HCT116 (cell line): ENCODE results near the gene ARFRP1.

Experiments
- CTCF ChIP-seq, 3 experiments: fragments of 200-600 bp in 1 of 3; sonication (generic) in 1 of 3; IDR thresholded peaks in 2 of 3; conservative IDR thresholded peaks in 1 of 3; 2 replicates each; pipeline ENCODE4 v1.5.1; 2012 to 2017; ENCODE audit warnings: low read depth in 2 of 3, low read length in 2 of 3, antibody characterized with exemption in 1 of 3, borderline replicate concordance in 1 of 3, control low read depth in 1 of 3, mild to moderate bottlenecking in 1 of 3, mixed read lengths in 1 of 3, mixed run types in 1 of 3, moderate library complexity in 1 of 3; ENCODE audit not compliant: insufficient read depth in 1 of 3
- EGR1 ChIP-seq: IDR thresholded peaks from 2 replicates; pipeline ENCODE4 v1.6.1; 2012; ENCODE audit warnings: low read depth
- EZH2phosphoT487 ChIP-seq: fragments of 200-600 bp; IDR thresholded peaks from 2 replicates; pipeline ENCODE4 v1.6.1; 2018; ENCODE audit warnings: antibody characterized with exemption, borderline replicate concordance
- FOSL1 ChIP-seq: IDR thresholded peaks from 2 replicates; pipeline ENCODE4 v1.6.1; 2012; ENCODE audit warnings: low read depth
- MAX ChIP-seq: IDR thresholded peaks from 2 replicates; pipeline ENCODE4 v1.6.1; 2012
- POLR2A ChIP-seq: IDR thresholded peaks from 2 replicates; pipeline ENCODE4 v1.7.0; 2011; ENCODE audit warnings: borderline replicate concordance; ENCODE audit not compliant: insufficient read depth, insufficient read length; ENCODE audit errors: extremely low read depth
- POLR2AphosphoS5 ChIP-seq: IDR thresholded peaks from 2 replicates; pipeline ENCODE4 v1.6.1; 2011; ENCODE audit warnings: mild to moderate bottlenecking, low read depth, low read length, moderate library complexity
- RAD21 ChIP-seq: IDR thresholded peaks from 2 replicates; pipeline ENCODE4 v1.6.1; 2012; ENCODE audit warnings: low read depth, mild to moderate bottlenecking
- REST ChIP-seq: IDR thresholded peaks from 2 replicates; pipeline ENCODE4 v1.6.1; 2012; ENCODE audit warnings: low read depth
- SRF ChIP-seq: IDR thresholded peaks from 2 replicates; pipeline ENCODE4 v1.6.1; 2012; ENCODE audit warnings: low read depth
- YY1 ChIP-seq: IDR thresholded peaks from 2 replicates; pipeline ENCODE4 v1.6.1; 2011; ENCODE audit warnings: low read length, low read depth, moderate library complexity, mild to moderate bottlenecking; ENCODE audit not compliant: insufficient replicate concordance; ENCODE audit errors: extremely low read depth

GRCh38 chr20:63748934-63749270 lies 41.1 kb upstream of the ARFRP1 start:
- TF ChIP-seq MAX, result no peak
- TF ChIP-seq CTCF (IDR thresholded peaks at IDR 0.05 in 2 of 3, conservative IDR thresholded peaks at IDR 0.05 in 1 of 3; ENCODE audit: borderline replicate concordance in 1 of 3, insufficient read depth in 1 of 3, low read depth in 2 of 3, low read length in 2 of 3), result no peak
- no peak for TF ChIP-seq EZH2phosphoT487
- TF ChIP-seq REST, result no peak
- TF ChIP-seq EGR1, result no peak
- no peak for TF ChIP-seq POLR2AphosphoS5
- TF ChIP-seq POLR2A, result no peak
- no peak for TF ChIP-seq SRF
- TF ChIP-seq FOSL1, result no peak
- no peak for TF ChIP-seq YY1
- TF ChIP-seq RAD21, result no peak
